D721Med (cell line): Measurements from ENCODE around the gene TMEM106B.
"Not testable (repeated sequence)": the region's sequence is repeated elsewhere in the genome, so short reads cannot be mapped to it uniquely, and the experiment has no call there.

Source experiments
- DNase-seq: peaks from one replicate; pipeline ENCODE4 v3.0.0; 2011; ENCODE audit warnings: low spot score; ENCODE audit not compliant: insufficient read length
- FAIRE-seq: peaks from 2 replicates; lab custom pipeline; 2011; peaks lifted over from hg19 to GRCh38; lab: Jason Lieb, UNC
- CTCF ChIP-seq: IDR thresholded peaks from 2 replicates; pipeline ENCODE4 v1.5.1; 2012; ENCODE audit warnings: mild to moderate bottlenecking, control low read depth; ENCODE audit not compliant: insufficient read depth; ENCODE audit errors: missing control alignments

The TMEM106B gene

GRCh38 chr7:12217311-12217710 lies 6.2 kb downstream of the TMEM106B start:
- DNase-seq (no peak), FAIRE-seq (no peak)
- no peak for TF ChIP-seq CTCF

- FAIRE-seq (no peak), DNase-seq (no peak)
- TF ChIP-seq CTCF, result no peak
Observed at GRCh38 chr7:12220389-12221046, 9.4 kb downstream of the TMEM106B start.

GRCh38 chr7:12221414-12221813 lies 10.3 kb downstream of the TMEM106B start:
- DNase-seq, result no peak
- no peak for FAIRE-seq
- no peak for TF ChIP-seq CTCF

GRCh38 chr7:12222889-12223579 lies 11.9 kb downstream of the TMEM106B start:
- no peak for TF ChIP-seq CTCF
- DNase-seq (no peak), FAIRE-seq (no peak)

- not testable (repeated sequence) for FAIRE-seq
Observed at GRCh38 chr7:12225017-12225416, 13.9 kb downstream of the TMEM106B start.

GRCh38 chr7:12226756-12227155 lies 15.7 kb downstream of the TMEM106B start:
- no peak for DNase-seq
- no peak for FAIRE-seq
- no peak for TF ChIP-seq CTCF

More at GRCh38 chr7:12225017-12225416, 13.9 kb downstream of the TMEM106B start:
- not testable (repeated sequence) for DNase-seq

- no peak for FAIRE-seq
- TF ChIP-seq CTCF, result no peak
- no peak for DNase-seq
Observed at GRCh38 chr7:12228024-12228423, 16.9 kb downstream of the TMEM106B start.
